ENCODE results near the gene ACAP3. TPM values are rescaled to one million over a fixed set of nuclear protein-coding genes. Genes with fewer than 3 reads are reported as not detected.

Gene ACAP3
- total RNA-seq, 2 donors from 2014 or later = 43.2 to 58.6 TPM

DNA sequence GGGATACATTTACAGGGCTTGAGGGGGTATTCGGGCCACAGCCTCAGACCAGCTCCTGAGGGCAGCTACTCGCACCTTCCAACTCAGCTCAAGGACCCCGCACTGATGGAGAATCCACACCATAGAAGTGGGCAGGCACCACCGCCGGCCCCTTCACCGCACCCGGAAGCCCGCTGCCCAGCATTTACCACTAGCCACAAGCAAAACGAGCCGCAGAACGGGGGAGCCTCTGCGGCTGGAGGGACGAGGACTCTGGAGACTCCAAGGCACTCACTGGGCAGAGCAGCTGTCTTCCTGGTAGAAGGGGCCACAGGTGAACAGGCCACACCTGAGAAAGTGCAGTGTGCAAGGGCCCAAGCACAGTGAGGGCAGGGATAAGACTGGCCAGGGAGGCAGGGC, 39.4 kb downstream of the ACAP3 start:
- no peaks in the 10 kb centered on the region for H3K9me3 ChIP-seq
- no peak for TF ChIP-seq POLR2AphosphoS5 (IDR thresholded peaks at IDR 0.05)
- TF ChIP-seq CTCF (IDR thresholded peaks at IDR 0.05) = no peak
- no peak for TF ChIP-seq POLR2A (IDR thresholded peaks at IDR 0.05)
- no peak overlapping the region for H3K27ac ChIP-seq
- intact Hi-C loops (cut with DNase I) = no loop called here
- peaks cover 22% of the 10 kb centered on the region for H3K4me1 ChIP-seq (replicated peaks)
- no peak for DNase-seq (ENCODE audit: low spot score)
- H3K36me3 ChIP-seq = no peaks in the 10 kb centered on the region
- no peak overlapping the region for H3K4me3 ChIP-seq
- WGBS = 95% methylated on average over 13 of the region's 13 CpGs
- H3K27me3 ChIP-seq (replicated peaks; ENCODE audit: insufficient read depth) = no peaks in the 10 kb centered on the region

- TF ChIP-seq POLR2AphosphoS5 (IDR thresholded peaks at IDR 0.05) (no peak), POLR2A (IDR thresholded peaks at IDR 0.05) (no peak), CTCF (IDR thresholded peaks at IDR 0.05) (no peak)
- peaks cover 21% of the 10 kb centered on the region for H3K4me1 ChIP-seq (replicated peaks)
- intact Hi-C loops (cut with DNase I) = no loop called here
- no peak for DNase-seq (ENCODE audit: low spot score)
- H3K36me3 ChIP-seq = peaks cover 0 to 2% of the 10 kb centered on the region in 2 donors
- H3K27me3 ChIP-seq (replicated peaks; ENCODE audit: insufficient read depth) = no peaks in the 10 kb centered on the region
- no peak overlapping the region for H3K27ac ChIP-seq
- H3K9me3 ChIP-seq = no peaks in the 10 kb centered on the region
- H3K4me3 ChIP-seq = no peak overlapping the region
- 92% methylated on average over 39 of the region's 39 CpGs for WGBS
These were observed 40.0 kb downstream of the ACAP3 start for GRCh38 chr1:1267488-1268283.

GRCh38 chr1:1264868-1265272, 42.9 kb downstream of the ACAP3 start:
- H3K9me3 ChIP-seq = no peaks in the 10 kb centered on the region
- no peak overlapping the region for H3K4me3 ChIP-seq
- no peak for TF ChIP-seq POLR2AphosphoS5 (IDR thresholded peaks at IDR 0.05)
- no peak for TF ChIP-seq POLR2A (IDR thresholded peaks at IDR 0.05)
- TF ChIP-seq CTCF (IDR thresholded peaks at IDR 0.05) = no peak
- H3K27ac ChIP-seq = no peak overlapping the region
- no peaks in the 10 kb centered on the region for H3K4me1 ChIP-seq (replicated peaks)
- intact Hi-C loops (cut with DNase I) = no loop called here
- H3K36me3 ChIP-seq = peaks cover 0 to 10% of the 10 kb centered on the region in 2 donors
- H3K27me3 ChIP-seq (replicated peaks; ENCODE audit: insufficient read depth) = no peaks in the 10 kb centered on the region
- no peak for DNase-seq (ENCODE audit: low spot score)
- WGBS = 82% methylated on average over 9 of the region's 10 CpGs

- no peaks in the 10 kb centered on the region for H3K9me3 ChIP-seq
These were observed 43.7 kb downstream of the ACAP3 start for GRCh38 chr1:1264026-1264425.

More at GRCh38 chr1:1264026-1264425, 43.7 kb downstream of the ACAP3 start:
- H3K4me1 ChIP-seq (replicated peaks) = no peaks in the 10 kb centered on the region
- H3K27me3 ChIP-seq (replicated peaks; ENCODE audit: insufficient read depth) = no peaks in the 10 kb centered on the region
- peaks cover 0 to 10% of the 10 kb centered on the region in 2 donors for H3K36me3 ChIP-seq
- no peak overlapping the region for H3K27ac ChIP-seq
- no peak for DNase-seq (ENCODE audit: low spot score)
- 89% methylated on average over 9 of the region's 9 CpGs for WGBS
- no peak overlapping the region for H3K4me3 ChIP-seq
- TF ChIP-seq POLR2A (IDR thresholded peaks at IDR 0.05) (no peak), POLR2AphosphoS5 (IDR thresholded peaks at IDR 0.05) (no peak), CTCF (IDR thresholded peaks at IDR 0.05) (no peak)
- intact Hi-C loops (cut with DNase I) = no loop called here

All from prostate gland (tissue), 2 donors.